AG08395 (cell line): Measurements from ENCODE around the gene ATAT1.
"Not testable (repeated sequence)": the region's sequence is repeated elsewhere in the genome, so short reads cannot be mapped to it uniquely, and the experiment has no call there.

Experiments
- DNase-seq: peaks from one replicate; pipeline ENCODE4 v3.0.0; 2012; ENCODE audit warnings: mixed read lengths, low spot score

Gene ATAT1

GRCh38 chr6:30651143-30651542 is 24.5 kb downstream of the ATAT1 start:
- DNase-seq: no peak

GRCh38 chr6:30654798-30655742 is 28.4 kb downstream of the ATAT1 start:
- no peak for DNase-seq

GRCh38 chr6:30655743-30656094 is 29.0 kb downstream of the ATAT1 start:
- no peak for DNase-seq

GRCh38 chr6:30656513-30656912 is 29.8 kb downstream of the ATAT1 start:
- DNase-seq: no peak

- no peak for DNase-seq
Measured at GRCh38 chr6:30657454-30657853, 30.8 kb downstream of the ATAT1 start.

- DNase-seq: not testable (repeated sequence)
Measured at GRCh38 chr6:30657922-30658321, 31.2 kb downstream of the ATAT1 start.

GRCh38 chr6:30664994-30665767 is 38.5 kb downstream of the ATAT1 start:
- no peak for DNase-seq

- not testable (repeated sequence) for DNase-seq
Measured at GRCh38 chr6:30666300-30666699, 39.6 kb downstream of the ATAT1 start.

- no peak for DNase-seq
Measured at GRCh38 chr6:30670760-30671527, 44.3 kb downstream of the ATAT1 start.

- DNase-seq: peak; percentile 95
Measured at GRCh38 chr6:30672445-30673253, 46.0 kb downstream of the ATAT1 start, which contains the start of gene DHX16. DHX16 (minus strand) TSS chr6:30673006; CDS start chr6:30672841, 165 bp downstream.

GRCh38 chr6:30676660-30677285 is 50.1 kb downstream of the ATAT1 start:
- DNase-seq: no peak

GRCh38 chr6:30678964-30679726 is 52.5 kb downstream of the ATAT1 start:
- peak; percentile 78 for DNase-seq

- DNase-seq: no peak
Measured at GRCh38 chr6:30679765-30680535, 53.3 kb downstream of the ATAT1 start.

GRCh38 chr6:30681766-30682142 is 55.1 kb downstream of the ATAT1 start:
- DNase-seq: no peak

- DNase-seq: peak; percentile 89
Measured at GRCh38 chr6:30682143-30683117, 55.8 kb downstream of the ATAT1 start.

- no peak for DNase-seq
Measured at GRCh38 chr6:30683183-30683979, 56.7 kb downstream of the ATAT1 start.

- DNase-seq: no peak
Measured at GRCh38 chr6:30683980-30684338, 57.3 kb downstream of the ATAT1 start.
